NCI-H2171 (cell line): ENCODE data around the gene PAIP1.
"Not testable (repeated sequence)": the region's sequence is repeated elsewhere in the genome, so short reads cannot be mapped to it uniquely, and the experiment has no call there.

Experiments used
- DNase-seq: peaks from one replicate; lab custom pipeline; 2025; lab: John Stamatoyannopoulos, UW

Gene PAIP1, protein sequence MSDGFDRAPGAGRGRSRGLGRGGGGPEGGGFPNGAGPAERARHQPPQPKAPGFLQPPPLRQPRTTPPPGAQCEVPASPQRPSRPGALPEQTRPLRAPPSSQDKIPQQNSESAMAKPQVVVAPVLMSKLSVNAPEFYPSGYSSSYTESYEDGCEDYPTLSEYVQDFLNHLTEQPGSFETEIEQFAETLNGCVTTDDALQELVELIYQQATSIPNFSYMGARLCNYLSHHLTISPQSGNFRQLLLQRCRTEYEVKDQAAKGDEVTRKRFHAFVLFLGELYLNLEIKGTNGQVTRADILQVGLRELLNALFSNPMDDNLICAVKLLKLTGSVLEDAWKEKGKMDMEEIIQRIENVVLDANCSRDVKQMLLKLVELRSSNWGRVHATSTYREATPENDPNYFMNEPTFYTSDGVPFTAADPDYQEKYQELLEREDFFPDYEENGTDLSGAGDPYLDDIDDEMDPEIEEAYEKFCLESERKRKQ

DNA sequence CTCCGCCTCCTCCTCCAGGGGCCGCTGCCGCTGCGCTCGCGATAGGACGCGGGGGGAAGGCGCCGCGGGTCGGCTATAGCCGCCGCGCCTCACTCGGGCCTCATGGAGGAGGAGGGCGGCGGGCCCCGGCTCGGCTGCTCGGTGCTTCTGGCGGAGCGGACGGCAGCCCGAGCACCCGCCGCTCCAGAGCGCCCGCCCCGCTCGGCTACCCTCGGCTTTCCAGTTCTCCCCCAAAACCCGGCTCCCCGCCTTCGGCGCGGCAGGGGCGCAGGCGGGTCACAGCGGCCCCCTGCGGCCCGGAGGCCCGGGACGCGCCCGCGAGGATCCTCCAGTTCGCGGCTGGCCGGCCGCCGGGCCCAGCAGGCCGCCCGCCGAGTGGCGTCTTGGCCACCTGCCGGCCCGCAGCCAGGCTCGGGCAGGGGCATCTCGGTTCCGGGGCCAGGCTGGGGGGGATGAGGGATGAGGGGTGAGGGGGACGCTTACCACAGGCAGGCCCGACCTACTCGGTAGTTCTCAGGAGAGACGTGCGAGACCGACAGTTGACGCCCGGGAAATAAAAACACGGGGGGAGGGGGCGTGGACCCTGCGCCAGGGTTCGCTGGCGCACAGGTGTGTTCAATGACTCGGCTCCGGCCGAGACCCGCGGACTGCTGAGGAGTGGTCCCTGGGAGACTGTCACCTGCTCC lies at the start of gene PAIP1:
PAIP1 (minus strand) TSS at position 221 of the 686 bp plus-strand sequence. CDS start 231 bp downstream, outside the sequence.
- DNase-seq, result peak; percentile 79

DNA sequence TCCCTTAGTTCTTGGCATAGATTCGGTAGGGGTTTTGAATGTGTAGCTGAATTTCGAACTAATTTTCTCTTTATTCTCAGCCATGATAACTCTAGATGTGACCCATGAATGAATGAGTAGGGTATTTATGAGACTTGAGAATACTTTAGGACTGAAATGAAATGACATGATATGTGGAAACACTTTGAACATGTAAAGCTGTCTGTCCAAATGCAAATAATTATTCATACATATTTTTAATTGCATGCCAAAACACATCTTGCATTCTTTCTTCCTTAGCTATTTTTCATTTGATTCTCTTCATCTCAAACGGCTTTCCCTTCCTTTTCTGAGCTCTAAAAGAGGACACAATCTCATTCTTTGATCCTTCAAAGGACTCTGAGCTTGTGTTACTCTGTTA lies 49.5 kb upstream of the PAIP1 start:
- no peak for DNase-seq

- no peak for DNase-seq
These were observed 47.8 kb upstream of the PAIP1 start for GRCh38 chr5:43604699-43605098.

DNA sequence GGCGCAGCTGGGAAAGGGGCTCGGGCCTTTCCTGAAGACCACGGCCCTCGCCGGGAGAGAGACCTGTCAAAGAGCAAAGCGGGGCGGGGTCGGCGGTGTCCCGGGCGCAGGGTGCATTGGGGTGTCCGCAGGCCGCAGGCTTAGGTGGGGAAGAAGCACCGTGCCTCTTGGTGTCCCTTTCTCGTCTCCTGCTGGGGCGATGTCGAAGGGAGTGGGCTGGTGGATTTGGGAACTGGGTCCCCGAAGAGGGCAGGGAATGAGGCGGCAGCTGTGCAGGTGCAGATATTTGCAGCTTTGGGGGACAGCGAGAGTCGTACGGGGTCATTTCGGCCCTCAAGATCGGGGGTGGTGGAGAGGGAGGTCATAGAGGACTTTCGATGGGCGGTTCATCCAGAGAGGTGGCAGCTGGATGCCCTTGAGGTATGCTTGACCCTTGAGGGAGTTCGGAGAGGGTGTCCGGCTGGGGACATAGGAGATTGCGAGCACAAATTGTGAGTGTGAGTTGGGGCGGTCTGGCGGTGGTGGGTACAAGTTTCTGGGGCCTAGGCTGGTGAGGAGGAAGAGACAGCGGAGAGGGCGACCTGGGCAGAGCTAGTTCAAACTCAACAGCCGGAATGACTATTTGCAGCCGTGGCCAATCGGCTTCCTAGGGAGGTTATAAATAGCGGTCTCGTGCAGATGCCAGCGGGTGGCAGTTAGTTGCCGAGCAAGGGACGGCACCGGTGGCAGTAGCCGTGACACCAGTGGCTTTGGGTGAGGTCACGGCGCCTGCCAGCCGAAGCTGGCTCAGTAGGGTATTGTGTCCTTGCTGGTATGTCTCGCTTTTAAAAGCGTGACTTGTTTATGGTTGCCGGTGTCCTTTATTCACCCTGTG lies 46.7 kb upstream of the PAIP1 start:
- no peak for DNase-seq

DNA sequence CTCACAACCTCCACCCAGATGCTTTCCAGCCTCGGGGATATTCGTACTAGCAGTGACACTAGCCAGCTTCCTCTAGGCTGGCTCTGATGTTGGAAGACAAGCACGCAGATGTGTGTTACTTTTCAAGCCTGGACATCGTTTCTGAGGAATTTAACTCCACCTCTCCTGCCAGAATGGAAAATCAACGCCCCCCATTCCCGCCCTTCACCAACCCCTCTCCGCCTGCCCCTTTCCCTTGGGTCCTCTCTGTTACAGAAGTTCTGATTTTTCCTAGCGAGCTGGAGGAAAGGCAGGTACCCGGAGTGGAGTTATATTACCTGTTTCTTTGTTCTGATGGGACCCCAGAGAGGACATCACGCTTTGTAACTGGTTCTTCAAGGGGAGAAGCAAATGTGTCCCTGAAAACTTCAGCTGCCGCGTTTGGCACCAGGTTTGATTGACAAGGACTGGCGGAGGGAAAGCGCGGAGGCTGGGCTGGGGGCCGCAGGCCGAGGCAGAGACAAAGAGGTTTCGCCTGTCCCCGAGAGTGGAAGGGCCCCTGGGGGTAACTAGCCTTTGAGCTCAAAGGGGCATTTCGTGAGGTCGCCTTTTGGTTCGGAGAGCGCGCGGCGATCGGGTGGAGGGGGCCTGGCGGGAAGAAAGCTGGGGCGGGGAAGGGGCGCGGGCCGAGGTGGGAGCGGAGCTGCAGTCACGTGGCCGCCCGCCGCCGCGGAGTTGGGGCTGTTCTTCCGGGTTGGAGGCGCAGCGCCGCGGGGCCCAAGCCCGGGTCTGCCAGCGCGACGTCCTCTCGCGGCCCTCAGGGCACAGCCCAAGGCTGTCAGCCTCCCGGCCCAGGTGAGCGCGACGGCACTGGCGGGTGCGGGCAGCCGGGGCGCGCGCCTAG lies 45.8 kb upstream of the PAIP1 start, which contains the start of gene NNT:
NNT (plus strand) TSS at position 720 of the 883 bp plus-strand sequence. CDS start 6,016 bp downstream, outside the sequence.
- DNase-seq, result peak; percentile 75

DNA sequence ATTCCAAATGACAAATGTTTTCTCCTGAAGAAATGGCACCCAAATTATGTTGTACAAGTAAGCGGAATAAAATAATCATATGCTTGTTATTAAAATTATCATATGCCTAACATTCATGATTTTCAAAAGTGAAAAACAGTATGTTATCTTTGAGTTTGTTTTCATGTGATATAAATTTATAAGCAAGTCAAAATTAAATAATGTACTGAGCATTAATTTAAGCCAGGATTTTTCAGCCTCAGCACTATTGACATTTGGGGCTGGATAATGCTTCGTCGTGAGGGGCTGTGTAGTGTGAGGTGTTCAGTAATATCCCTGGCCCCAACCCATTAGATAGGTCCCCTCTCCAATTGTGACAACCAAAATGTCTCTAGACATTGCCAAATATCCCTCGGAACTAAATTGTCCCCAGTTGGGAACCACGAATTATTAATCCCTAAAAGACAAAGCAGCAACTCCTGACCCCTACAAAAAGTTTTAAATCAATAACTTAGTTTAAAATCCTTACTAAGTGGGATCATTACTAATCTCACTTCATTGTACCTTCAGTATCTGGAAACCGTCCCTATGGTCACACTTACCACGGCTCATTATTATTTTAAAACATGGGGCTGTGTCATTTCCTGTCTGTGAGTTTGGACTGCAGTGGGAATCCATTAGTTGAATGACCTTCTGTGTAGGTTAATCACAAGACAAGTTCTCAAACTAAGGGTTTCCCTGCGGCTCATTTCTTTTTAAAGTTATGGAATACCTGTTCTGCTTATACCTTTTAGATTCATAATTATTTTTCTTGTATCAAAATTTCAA lies 44.8 kb upstream of the PAIP1 start:
- DNase-seq, result no peak

- DNase-seq, result not testable (repeated sequence)
These were observed 42.0 kb upstream of the PAIP1 start for GRCh38 chr5:43598927-43599326.

GRCh38 chr5:43592363-43592762 lies 35.5 kb upstream of the PAIP1 start:
- no peak for DNase-seq

DNA sequence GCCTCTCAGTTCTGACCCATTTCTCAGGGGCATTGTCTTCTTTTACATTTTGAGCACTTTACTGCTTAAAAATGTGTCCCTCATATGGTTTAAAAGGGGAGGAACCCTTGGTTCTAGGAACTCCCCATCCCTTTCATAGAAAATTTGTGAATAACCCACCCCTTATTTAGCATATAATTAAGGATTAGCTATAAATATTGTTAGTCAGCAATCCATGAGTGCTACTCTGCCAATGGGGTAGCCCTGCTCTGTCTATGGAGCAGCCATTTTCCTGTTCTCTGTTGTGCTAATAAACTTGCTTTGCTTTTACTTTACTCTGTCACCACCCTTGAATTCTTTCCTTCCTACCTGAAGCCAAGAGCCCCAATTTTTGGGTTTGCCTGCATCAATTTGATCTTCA lies 33.8 kb upstream of the PAIP1 start:
- DNase-seq, result no peak

DNA sequence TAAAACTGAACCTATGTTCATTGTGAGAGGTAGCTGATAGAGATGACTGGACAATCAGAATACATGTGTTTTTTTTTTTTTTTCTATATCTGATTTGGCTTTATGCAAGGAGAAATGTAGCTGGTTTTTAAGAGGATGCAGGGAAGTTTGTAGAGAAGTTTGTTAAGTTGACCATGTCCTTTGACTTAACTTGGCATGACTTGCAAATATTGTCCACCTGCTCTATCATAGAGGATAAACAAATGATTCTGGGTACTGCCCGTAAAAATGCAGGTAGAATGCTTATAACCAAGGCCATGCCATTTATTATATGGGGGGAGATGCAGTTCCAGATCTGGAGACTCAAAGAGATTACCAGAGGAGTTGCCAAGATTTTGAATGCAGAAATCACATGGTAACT lies 32.4 kb upstream of the PAIP1 start:
- no peak for DNase-seq

DNA sequence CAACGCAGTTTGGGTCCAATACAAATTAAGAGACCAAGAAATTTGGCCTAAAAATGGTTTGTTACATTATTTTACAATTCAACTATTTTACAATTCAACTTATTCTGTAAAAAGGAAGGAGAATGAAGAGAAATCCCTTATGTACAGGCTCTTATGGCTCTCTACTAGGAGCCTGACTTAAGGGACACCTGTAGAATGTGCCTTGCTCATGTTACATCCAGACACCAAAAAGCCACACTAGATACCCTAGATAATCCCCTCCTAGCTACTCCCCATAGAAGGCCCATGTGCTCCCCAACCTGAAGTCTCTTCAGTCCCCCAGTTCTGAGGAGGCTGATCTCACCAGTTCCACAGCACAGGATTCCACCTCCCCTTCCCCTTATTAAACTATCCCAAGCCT lies 32.0 kb upstream of the PAIP1 start:
- DNase-seq, result no peak

- DNase-seq, result no peak
These were observed 27.4 kb upstream of the PAIP1 start for GRCh38 chr5:43584166-43584699.

DNA sequence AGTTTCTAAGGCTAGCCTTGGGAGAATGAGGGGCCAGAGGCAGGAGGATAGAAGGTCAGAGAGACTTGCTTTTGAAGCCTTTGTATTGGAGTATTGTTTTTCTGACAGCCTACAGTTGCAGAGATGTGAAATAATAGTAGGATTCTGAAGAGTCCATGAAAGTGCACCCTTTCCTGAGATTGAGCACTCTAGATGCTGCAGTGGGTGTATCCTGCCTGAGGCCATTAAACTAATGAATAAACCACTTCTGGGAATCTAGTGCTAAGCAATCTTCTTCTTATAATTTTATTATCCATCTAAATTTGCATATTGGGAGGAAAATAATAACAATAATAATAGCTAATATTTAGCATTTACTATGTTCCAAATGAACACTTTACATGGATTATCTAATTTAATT lies 26.8 kb upstream of the PAIP1 start:
- DNase-seq, result no peak

DNA sequence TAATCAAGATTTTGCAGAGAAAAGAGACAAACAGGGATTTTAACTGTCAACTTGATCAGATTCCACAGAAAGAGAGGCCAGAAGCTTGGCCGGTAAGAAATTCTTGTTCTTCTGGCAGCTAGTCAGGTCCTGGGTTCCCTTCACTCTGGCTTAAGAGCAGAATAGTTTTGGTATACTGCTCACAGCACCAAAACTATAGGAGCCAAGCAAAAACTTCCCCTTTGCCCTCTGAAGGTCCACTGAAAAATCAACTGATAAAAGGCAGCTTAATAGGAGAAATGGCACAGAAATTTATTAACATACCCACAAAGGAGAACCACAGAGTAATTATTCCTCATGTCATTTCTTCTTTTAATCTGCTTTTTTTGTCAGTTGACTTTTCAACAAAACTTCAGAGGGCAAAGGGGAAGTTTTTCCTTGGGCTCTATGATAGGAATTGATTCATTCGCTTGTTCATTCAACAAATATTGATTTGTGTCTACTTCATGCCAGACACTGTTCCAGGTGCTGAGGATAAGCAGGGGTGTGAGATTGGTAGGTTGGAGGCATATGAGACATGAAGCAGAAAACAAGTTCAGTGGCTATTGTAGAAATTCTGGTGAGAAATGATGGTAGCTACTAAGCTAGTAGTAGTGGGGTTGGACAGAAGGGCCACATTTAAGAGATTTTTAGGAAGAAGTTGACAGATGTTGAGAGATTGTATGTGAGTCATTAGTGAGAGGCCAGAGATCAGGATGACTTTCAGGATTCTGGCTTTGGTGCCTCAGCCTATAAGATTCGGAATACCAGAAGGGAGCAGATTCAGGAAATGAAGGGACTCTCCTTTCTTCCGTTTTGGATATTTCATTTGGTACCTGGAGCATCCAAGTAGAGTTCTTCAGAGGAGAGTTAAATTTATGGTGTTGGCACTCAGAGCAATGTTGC lies 25.5 kb upstream of the PAIP1 start:
- no peak for DNase-seq

GRCh38 chr5:43581398-43581797 lies 24.5 kb upstream of the PAIP1 start:
- DNase-seq, result no peak

- DNase-seq, result not testable (repeated sequence)
These were observed 23.7 kb upstream of the PAIP1 start for GRCh38 chr5:43580402-43581210.

- no peak for DNase-seq
These were observed 16.2 kb upstream of the PAIP1 start for GRCh38 chr5:43573058-43573457.

- DNase-seq, result no peak
These were observed 15.5 kb upstream of the PAIP1 start for GRCh38 chr5:43572357-43572756.
